B cell (primary cell): ENCODE measurements around the gene PIGR. TPM values are rescaled to one million over a fixed set of nuclear protein-coding genes. Genes with fewer than 3 reads are reported as not detected.

Source experiments
- ATAC-seq: fragments of 200-7000 bp; cut with Tn5 transposase; one replicate; pipeline ENCODE4 v1.10.0; 2021; ENCODE audit warnings: low read depth, mild to moderate bottlenecking, moderate number of reproducible peaks, moderate library complexity
- CTCF ChIA-PET: fragments of 350-600 bp; sonication (Branson Sonifier 250); formaldehyde crosslinking; loops from one replicate; lab custom pipeline; 2021; ENCODE audit warnings: antibody characterized with exemption, inconsistent platforms; lab: Charles Lee
- POLR2A ChIA-PET: fragments of 350-600 bp; sonication (Branson Sonifier 250); formaldehyde crosslinking; loops from one replicate; lab custom pipeline; 2021; ENCODE audit warnings: antibody characterized with exemption; lab: Charles Lee
- DNase-seq: peaks from one replicate; pipeline ENCODE4 v3.0.0; 2013
- H2AFZ ChIP-seq: 2 replicates; pipeline ENCODE4 v1.6.1; 2012; ENCODE audit warnings: mild to moderate bottlenecking, low read depth, low read length; ENCODE audit not compliant: insufficient read depth, poor library complexity, severe bottlenecking
- H3K27ac ChIP-seq, 2 donors: 1 replicate in 1 of 2; 2 replicates in 1 of 2; pipeline ENCODE4 v1.5.1; 2012 to 2013; ENCODE audit warnings: low read length in 2 of 2, mild to moderate bottlenecking in 2 of 2, moderate library complexity in 1 of 2
- H3K27me3 ChIP-seq, 4 experiments: fragments of 200-600 bp in 1 of 4; sonication (generic) in 1 of 4; replicated peaks in 1 of 4; 1 replicate in 2 of 4; 2 replicates in 2 of 4; pipeline versions ENCODE4 v1.6.1 to v1.7.0; 2013 to 2016; ENCODE audit warnings: low read length in 3 of 4, mild to moderate bottlenecking in 2 of 4, mixed read lengths in 1 of 4, moderate library complexity in 1 of 4; ENCODE audit not compliant: insufficient read depth in 4 of 4, control insufficient read depth in 3 of 4; ENCODE audit errors: control extremely low read depth in 1 of 4
- H3K36me3 ChIP-seq, 2 experiments: replicated peaks in 1 of 2; 1 replicate in 1 of 2; 2 replicates in 1 of 2; pipeline versions ENCODE4 v1.6.1 to v1.7.1; 2013; ENCODE audit warnings: low read length in 1 of 2; ENCODE audit not compliant: insufficient read depth in 2 of 2, control insufficient read depth in 1 of 2; ENCODE audit errors: control extremely low read depth in 1 of 2, extremely low read depth in 1 of 2
- H3K4me1 ChIP-seq, 2 donors: fragments of 200-600 bp in 1 of 2; sonication (generic) in 1 of 2; 1 replicate in 1 of 2; 2 replicates in 1 of 2; pipeline versions ENCODE4 v1.5.1 to v1.6.1; 2013 to 2017; ENCODE audit warnings: low read length in 2 of 2; ENCODE audit not compliant: control insufficient read depth in 2 of 2, insufficient read depth in 2 of 2
- H3K4me2 ChIP-seq: replicated peaks from 2 replicates; pipeline ENCODE3; 2012; ENCODE audit warnings: mild to moderate bottlenecking, low read depth, low read length; ENCODE audit not compliant: poor library complexity, severe bottlenecking
- H3K4me3 ChIP-seq, 5 experiments: fragments of 200-600 bp in 1 of 5; sonication (generic) in 1 of 5; 1 replicate in 3 of 5; 2 replicates in 2 of 5; pipeline versions ENCODE4 v1.5.1 to v1.7.0; 2011 to 2016; ENCODE audit warnings: low read length in 4 of 5, mild to moderate bottlenecking in 4 of 5, low read depth in 2 of 5, control low read depth in 1 of 5, moderate library complexity in 1 of 5; ENCODE audit not compliant: insufficient read depth in 1 of 5; ENCODE audit errors: control extremely low read depth in 1 of 5, extremely low read depth in 1 of 5
- H3K79me2 ChIP-seq: fragments of 200-600 bp; sonication (generic); one replicate; pipeline ENCODE4 v1.6.0; 2016; ENCODE audit warnings: low read length; ENCODE audit not compliant: control insufficient read depth, insufficient read depth
- H3K9ac ChIP-seq: fragments of 200-600 bp; sonication (generic); 2 replicates; pipeline ENCODE4 v1.6.1; 2017; ENCODE audit warnings: mild to moderate bottlenecking, low read length, moderate library complexity
- H3K9me3 ChIP-seq, 3 donors: one replicate each; pipeline versions ENCODE4 v1.6.1 to v1.7.1; 2013; ENCODE audit warnings: low read length in 2 of 3; ENCODE audit not compliant: control insufficient read depth in 2 of 3, insufficient read depth in 1 of 3; ENCODE audit errors: control extremely low read depth in 1 of 3
- H4K20me1 ChIP-seq: 2 replicates; pipeline ENCODE4 v1.6.0; 2012; ENCODE audit warnings: mild to moderate bottlenecking, low read length; ENCODE audit not compliant: insufficient read depth, control insufficient read depth, poor library complexity, severe bottlenecking
- H3K27ac Mint-ChIP-seq: one replicate; pipeline ENCODE4 v1.8.0; 2021; ENCODE audit warnings: mixed read lengths
- H3K27me3 Mint-ChIP-seq: one replicate; pipeline ENCODE4 v1.8.0; 2021; ENCODE audit warnings: mixed read lengths
- H3K4me1 Mint-ChIP-seq: one replicate; pipeline ENCODE4 v1.8.0; 2021; ENCODE audit warnings: mixed read lengths
- H3K4me3 Mint-ChIP-seq: one replicate; pipeline ENCODE4 v1.8.0; 2021; ENCODE audit warnings: mixed read lengths
- H3K9me3 Mint-ChIP-seq: one replicate; pipeline ENCODE4 v1.8.0; 2022; ENCODE audit warnings: mixed read lengths; ENCODE audit not compliant: insufficient read depth
- CTCF ChIP-seq: fragments of 200-600 bp; IDR thresholded peaks from one replicate; pipeline ENCODE4 v1.8.0; 2022; ENCODE audit warnings: antibody characterized with exemption, mild to moderate bottlenecking
- EZH2 ChIP-seq: IDR thresholded peaks from 2 replicates; pipeline ENCODE4 v1.6.1; 2012; ENCODE audit warnings: borderline replicate concordance, low read depth, mild to moderate bottlenecking, moderate library complexity, low read length; ENCODE audit not compliant: insufficient read depth, poor library complexity, severe bottlenecking
- WGBS: methylation state at CpG from one replicate; pipeline ENCODE4 v1.1.5; 2013; ENCODE audit warnings: missing lambda C conversion rate; ENCODE audit not compliant: insufficient coverage; 5-methylcytosine and 5-hydroxymethylcytosine counted together
- intact Hi-C: fragments of 100-400 bp; cut with micrococcal nuclease; formaldehyde crosslinking; loops from one replicate; pipeline ENCODE4 v1.10.0; 2022
- polyA plus RNA-seq: library from polyadenylated mRNA; depleted of rRNA; stranded (reverse); fragments of >200 nt; gene quantifications from 2 replicates; pipeline ENCODE4 v1.2.3, GENCODE V29; 2012
- total RNA-seq, 2 donors: library from RNA; stranded (reverse); fragments of 120-200 nt in 1 of 2; gene quantifications; 1 replicate in 1 of 2; 2 replicates in 1 of 2; pipeline versions ENCODE4 v1.2.3 to v1.2.4, GENCODE V29; 2013 to 2022

The PIGR gene
- total and polyA plus RNA-seq, 2 donors (not counting 1 experiment from before 2014, with no cell fraction given), result 0.31 to 1.1 TPM

DNA sequence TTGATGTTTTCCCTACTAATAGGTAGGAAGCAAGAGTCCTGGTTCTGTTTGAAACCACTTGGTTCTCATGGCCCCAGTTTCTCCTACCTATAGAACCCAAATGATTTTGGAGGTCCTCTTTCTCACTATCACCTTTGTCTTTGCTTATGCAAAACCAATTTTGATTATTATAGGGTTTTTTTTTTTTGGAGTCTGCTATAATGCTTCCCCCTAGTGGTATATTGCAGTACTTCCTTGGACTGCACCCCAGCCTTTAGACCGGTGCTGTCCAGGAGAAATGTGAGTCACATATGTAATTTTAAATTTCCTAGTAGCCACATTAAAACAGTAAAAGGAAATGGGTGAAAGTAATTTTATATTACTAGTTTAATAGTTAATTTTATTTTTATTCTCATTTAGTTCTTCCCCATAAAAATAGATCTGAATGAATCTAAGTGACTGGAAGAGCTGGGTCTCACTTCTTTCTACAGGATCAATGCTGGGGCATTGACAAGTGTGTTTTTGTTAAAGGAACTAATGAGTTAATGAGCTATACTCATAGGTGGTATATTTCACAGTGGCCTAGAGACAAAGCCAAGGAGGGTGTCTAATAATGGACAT, 35.1 kb downstream of the PIGR start:
- Histone ChIP-seq H3K4me1 (peaks cover 95 to 99% of the 10 kb centered on the region in 2 donors), H3K27ac (peak overlapping the region in 1 of 2 donors; percentile 82), H3K79me2 (peaks cover 80% of the 10 kb centered on the region), H3K4me3 (peak overlapping the region in 1 of 5 experiments; percentile 28), H3K9me3 (no peaks in the 10 kb centered on the region), H3K9ac (peak overlapping the region; percentile 41), H3K36me3 (peaks cover 13 to 92% of the 10 kb centered on the region in 2 experiments), H3K4me2 (peak overlapping the region; percentile 81), H3K27me3 (no peaks in the 10 kb centered on the region), H2AFZ (no peak overlapping the region), H4K20me1 (peaks cover 98% of the 10 kb centered on the region)
- peaks cover 94% of the 10 kb centered on the region for H3K4me1 Mint-ChIP-seq
- ChIA-PET CTCF (interaction anchor here (0.6 to 13.0 kb wide), 35 partner anchors 8 to 280 kb away, joined by 3 to 723 read pairs (median 10); partner anchors contain the start of genes DYRK3, FCMR and IL20), POLR2A (interaction anchor here (2.1 to 8.6 kb wide), 4 partner anchors 8 to 20 kb away, joined by 11 to 69 read pairs (median 20); partner anchors contain the start of gene FCMR)
- DNase-seq, result peak; percentile 73
- WGBS, result no CpG with 5 or more reads among the region's 1 CpG
- H3K27ac Mint-ChIP-seq, result peak overlapping the region; percentile 75
- H3K27me3 Mint-ChIP-seq, result no peaks in the 10 kb centered on the region
- peak; percentile 56 for ATAC-seq
- H3K4me3 Mint-ChIP-seq, result peak overlapping the region; percentile 53
- intact Hi-C loops, result loop anchor here (1.0 to 10.0 kb wide), 4 partner anchors 102 to 436 kb away; partner anchors contain the start of genes DYRK3 and IKBKE
- H3K9me3 Mint-ChIP-seq, result no peaks in the 10 kb centered on the region
- no peak for TF ChIP-seq EZH2
- peak; percentile 94 for TF ChIP-seq CTCF

GRCh38 chr1:206909883-206910318, 36.4 kb downstream of the PIGR start:
- H3K27ac Mint-ChIP-seq, result peak overlapping the region; percentile 75
- peak overlapping the region; percentile 53 for H3K4me3 Mint-ChIP-seq
- ChIA-PET CTCF (interaction anchor here (0.7 to 11.6 kb wide), 22 partner anchors 9 to 351 kb away, joined by 3 to 208 read pairs (median 5); partner anchors contain the start of gene FCMR), POLR2A (interaction anchor here (1.5 to 3.0 kb wide), 6 partner anchors 9 to 101 kb away, joined by 3 to 12 read pairs (median 6); partner anchors contain the start of gene FCMR)
- H3K4me1 Mint-ChIP-seq, result peaks cover 94% of the 10 kb centered on the region
- Histone ChIP-seq H3K9ac (peak overlapping the region; percentile 41), H2AFZ (no peak overlapping the region), H4K20me1 (peaks cover 97% of the 10 kb centered on the region), H3K27ac (peak overlapping the region; percentile 48 to 82), H3K79me2 (peaks cover 68% of the 10 kb centered on the region), H3K9me3 (no peaks in the 10 kb centered on the region), H3K4me3 (peak overlapping the region in 4 of 5 experiments; percentile 7 to 42 (median 32)), H3K4me2 (peak overlapping the region; percentile 78), H3K27me3 (no peaks in the 10 kb centered on the region), H3K36me3 (peaks cover 13 to 92% of the 10 kb centered on the region in 2 experiments), H3K4me1 (peaks cover 94 to 99% of the 10 kb centered on the region in 2 donors)
- DNase-seq (no peak), ATAC-seq (no peak)
- TF ChIP-seq CTCF (no peak), EZH2 (no peak)
- H3K27me3 Mint-ChIP-seq, result no peaks in the 10 kb centered on the region
- intact Hi-C loops, result loop anchor here (10.0 kb wide), 1 partner anchor 435 kb away; the partner anchor contains the start of gene IKBKE
- no peaks in the 10 kb centered on the region for H3K9me3 Mint-ChIP-seq
- WGBS, result 43% methylated on average over 10 of the region's 14 CpGs
